Karpas-422 (cell line): ENCODE measurements around the gene AOC3. TPM values are rescaled to one million over a fixed set of nuclear protein-coding genes. Genes with fewer than 3 reads are reported as not detected.

Experiments
- DNase-seq: peaks from one replicate; pipeline ENCODE4 v3.0.0-alpha.2; 2015
- H2AFZ ChIP-seq: fragments of 200-600 bp; sonication (generic); 2 replicates; pipeline ENCODE4 v1.6.1; 2014; ENCODE audit warnings: antibody characterized with exemption, low read length, mixed read lengths
- H3K27ac ChIP-seq: fragments of 200-600 bp; sonication (generic); 2 replicates; pipeline ENCODE4 v1.5.1; 2014; ENCODE audit warnings: mild to moderate bottlenecking, low read length, moderate library complexity
- H3K27me3 ChIP-seq: fragments of 200-600 bp; sonication (generic); 2 replicates; pipeline ENCODE4 v1.6.1; 2014; ENCODE audit warnings: low read length, mixed read lengths
- H3K36me3 ChIP-seq: fragments of 200-600 bp; sonication (generic); 2 replicates; pipeline ENCODE4 v1.6.1; 2014; ENCODE audit warnings: low read length, mixed read lengths; ENCODE audit not compliant: insufficient read depth
- H3K4me1 ChIP-seq: fragments of 200-600 bp; sonication (generic); 2 replicates; pipeline ENCODE4 v1.6.1; 2014; ENCODE audit warnings: mild to moderate bottlenecking, low read length, mixed read lengths
- H3K4me2 ChIP-seq: fragments of 200-600 bp; sonication (generic); 2 replicates; pipeline ENCODE4 v1.6.1; 2014; ENCODE audit warnings: low read length, low read depth, mild to moderate bottlenecking; ENCODE audit not compliant: poor library complexity, severe bottlenecking
- H3K4me3 ChIP-seq: fragments of 200-600 bp; sonication (generic); 2 replicates; pipeline ENCODE4 v1.5.1; 2014; ENCODE audit warnings: mild to moderate bottlenecking, antibody characterized with exemption, low read length, mixed read lengths
- H3K79me2 ChIP-seq: fragments of 200-600 bp; sonication (generic); 2 replicates; pipeline ENCODE4 v1.6.1; 2014; ENCODE audit warnings: mild to moderate bottlenecking, low read length, mixed read lengths
- H3K9ac ChIP-seq: fragments of 200-600 bp; sonication (generic); 2 replicates; pipeline ENCODE4 v1.6.0; 2014; ENCODE audit warnings: low read length
- H3K9me2 ChIP-seq: fragments of 200-600 bp; sonication (generic), shearing (Covaris generic); replicated peaks from 2 replicates; pipeline ENCODE4 v1.6.0; 2014; ENCODE audit warnings: mild to moderate bottlenecking, low read length, moderate library complexity; ENCODE audit not compliant: insufficient read depth
- H3K9me3 ChIP-seq: fragments of 300-700, 200-600 bp; sonication (generic); 2 replicates; pipeline ENCODE4 v1.6.1; 2014; ENCODE audit warnings: low read length, mixed read lengths
- H4K20me1 ChIP-seq: fragments of 200-600 bp; sonication (generic); 2 replicates; pipeline ENCODE4 v1.6.1; 2014; ENCODE audit warnings: mild to moderate bottlenecking, antibody characterized with exemption, low read length, low read depth; ENCODE audit not compliant: insufficient read depth
- total RNA-seq: library from RNA; depleted of rRNA; stranded (reverse); fragments of >200 nt; shearing (Covaris generic); gene quantifications from 2 replicates; pipeline ENCODE4 v1.2.3, GENCODE V29; 2014; ENCODE audit warnings: low replicate concordance

The AOC3 gene
- total RNA-seq, 1 experiment from 2014 or later, result 0.19 TPM

DNA sequence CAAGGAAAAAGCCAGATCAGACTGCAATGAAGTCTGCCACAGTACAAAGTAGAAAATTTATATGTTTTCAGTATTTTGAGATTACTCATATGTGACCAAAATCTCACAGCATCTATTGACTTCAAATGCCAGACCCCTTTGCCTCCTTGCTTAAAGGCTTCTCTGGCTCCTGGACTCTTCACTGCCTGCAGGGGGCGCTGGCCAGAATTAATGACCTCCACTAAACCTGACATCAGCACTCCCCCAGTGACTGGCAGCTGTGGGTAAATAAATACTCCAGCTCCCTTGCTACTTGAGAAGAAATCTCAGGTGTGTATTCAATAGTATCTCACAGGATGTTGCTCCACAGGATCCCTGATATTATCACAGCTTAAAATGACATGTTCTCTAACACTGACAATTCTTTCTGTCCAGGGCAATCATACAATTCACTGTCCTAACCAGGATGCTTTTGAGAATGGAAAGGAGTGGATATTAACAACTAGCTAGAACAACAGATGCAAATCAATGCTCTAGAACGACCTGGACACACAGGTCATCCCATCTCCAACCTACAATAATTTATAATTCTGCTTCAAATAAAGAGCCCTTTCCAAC, 31.0 kb upstream of the AOC3 start:
- DNase-seq, result peak; percentile 91
- peaks cover 19% of the 10 kb centered on the region for H3K4me1 ChIP-seq

DNA sequence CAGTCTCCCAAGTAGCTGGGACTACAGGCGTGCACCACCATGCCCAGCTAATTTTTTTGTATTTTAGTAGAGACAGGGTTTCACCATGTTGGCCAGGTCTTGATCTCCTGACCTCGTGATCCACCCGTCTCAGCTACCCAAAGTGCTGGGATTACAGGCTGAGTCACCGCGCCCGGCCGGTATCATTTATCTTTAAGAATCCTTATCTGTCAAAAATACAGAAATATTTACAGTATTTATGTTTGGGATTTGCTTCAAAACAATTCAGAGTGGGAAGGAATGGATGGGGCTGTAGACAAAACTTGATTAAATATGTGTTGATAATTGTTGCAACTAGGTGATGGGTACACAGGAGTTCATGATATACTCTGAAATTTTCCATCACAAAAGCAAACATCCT, 29.8 kb upstream of the AOC3 start:
- Histone ChIP-seq H3K9me2 (no peaks in the 10 kb centered on the region), H3K36me3 (peaks cover 36% of the 10 kb centered on the region), H3K79me2 (peaks cover 25% of the 10 kb centered on the region), H3K9ac (no peak overlapping the region), H3K9me3 (no peaks in the 10 kb centered on the region), H3K4me2 (no peak overlapping the region), H3K4me1 (peaks cover 19% of the 10 kb centered on the region), H3K4me3 (no peak overlapping the region), H2AFZ (no peak overlapping the region), H3K27ac (no peak overlapping the region), H3K27me3 (no peaks in the 10 kb centered on the region), H4K20me1 (0 out of 2 replicates have a peak, but pooled peaks cover 3% of the 10 kb centered on the region)
- DNase-seq, result no peak

More for the DNA sequence above, 31.0 kb upstream of the AOC3 start:
- H3K9ac ChIP-seq, result no peak overlapping the region
- H3K4me2 ChIP-seq, result no peak overlapping the region
- no peak overlapping the region for H3K27ac ChIP-seq
- H3K4me3 ChIP-seq, result no peak overlapping the region
- no peak overlapping the region for H2AFZ ChIP-seq
- H3K79me2 ChIP-seq, result peaks cover 25% of the 10 kb centered on the region
- H4K20me1 ChIP-seq, result 0 out of 2 replicates have a peak, but pooled peaks cover 3% of the 10 kb centered on the region
- H3K9me3 ChIP-seq, result no peaks in the 10 kb centered on the region
- H3K36me3 ChIP-seq, result peaks cover 39% of the 10 kb centered on the region
- no peaks in the 10 kb centered on the region for H3K27me3 ChIP-seq
- H3K9me2 ChIP-seq, result no peaks in the 10 kb centered on the region

DNA sequence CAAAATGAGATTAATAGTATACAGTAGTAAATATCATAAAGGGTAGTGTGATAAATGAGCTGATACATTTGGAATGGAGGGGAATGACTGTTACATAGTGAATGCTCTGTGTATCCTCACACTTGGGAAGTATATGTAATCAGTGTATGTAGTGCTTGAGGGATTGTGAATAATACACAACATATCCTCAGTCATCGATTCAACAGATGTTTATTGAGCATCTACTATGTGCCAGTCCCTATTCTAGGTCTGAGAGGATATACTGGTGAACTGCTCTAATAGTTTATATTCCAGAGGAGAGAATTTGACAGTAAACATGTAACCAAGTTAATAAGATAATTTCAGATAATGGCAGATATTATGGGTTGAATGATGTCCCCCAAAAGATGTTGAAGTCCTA, 23.5 kb upstream of the AOC3 start:
- Histone ChIP-seq H3K4me1 (peaks cover 24% of the 10 kb centered on the region), H3K27me3 (no peaks in the 10 kb centered on the region), H3K79me2 (peaks cover 20% of the 10 kb centered on the region), H3K4me2 (no peak overlapping the region), H3K27ac (no peak overlapping the region), H3K9me3 (no peaks in the 10 kb centered on the region), H3K9ac (no peak overlapping the region), H3K36me3 (no peaks in the 10 kb centered on the region), H3K9me2 (no peaks in the 10 kb centered on the region), H2AFZ (no peak overlapping the region), H3K4me3 (no peak overlapping the region), H4K20me1 (no peaks in the 10 kb centered on the region)
- DNase-seq, result no peak

DNA sequence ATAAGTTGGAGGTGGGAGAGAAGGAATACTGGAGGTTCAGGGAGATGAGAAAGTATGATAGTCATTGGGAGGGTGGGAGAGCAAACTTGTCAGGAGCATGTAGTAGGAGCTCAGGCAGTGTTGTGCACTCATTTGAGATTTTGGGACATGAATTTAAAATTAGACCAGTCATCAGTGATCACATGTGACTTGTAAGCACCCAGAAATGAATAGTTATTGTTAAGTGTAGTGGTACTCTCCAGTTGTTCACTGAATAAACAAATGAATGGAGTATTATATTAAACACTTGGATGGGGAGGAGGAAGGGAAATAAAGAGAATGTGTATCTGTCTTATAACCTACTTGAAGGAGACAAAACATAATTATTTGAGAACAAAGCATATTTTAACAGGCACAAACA, 20.0 kb upstream of the AOC3 start:
- Histone ChIP-seq H4K20me1 (peaks cover 8% of the 10 kb centered on the region; the same call in 1 of the 2 replicates), H3K27ac (no peak overlapping the region), H3K79me2 (peaks cover 34% of the 10 kb centered on the region), H3K4me2 (no peak overlapping the region), H3K27me3 (no peaks in the 10 kb centered on the region), H3K4me3 (no peak overlapping the region), H3K9ac (no peak overlapping the region), H3K4me1 (peaks cover 19% of the 10 kb centered on the region), H2AFZ (no peak overlapping the region), H3K9me2 (no peaks in the 10 kb centered on the region), H3K36me3 (peaks cover 14% of the 10 kb centered on the region), H3K9me3 (no peaks in the 10 kb centered on the region)
- no peak for DNase-seq

DNA sequence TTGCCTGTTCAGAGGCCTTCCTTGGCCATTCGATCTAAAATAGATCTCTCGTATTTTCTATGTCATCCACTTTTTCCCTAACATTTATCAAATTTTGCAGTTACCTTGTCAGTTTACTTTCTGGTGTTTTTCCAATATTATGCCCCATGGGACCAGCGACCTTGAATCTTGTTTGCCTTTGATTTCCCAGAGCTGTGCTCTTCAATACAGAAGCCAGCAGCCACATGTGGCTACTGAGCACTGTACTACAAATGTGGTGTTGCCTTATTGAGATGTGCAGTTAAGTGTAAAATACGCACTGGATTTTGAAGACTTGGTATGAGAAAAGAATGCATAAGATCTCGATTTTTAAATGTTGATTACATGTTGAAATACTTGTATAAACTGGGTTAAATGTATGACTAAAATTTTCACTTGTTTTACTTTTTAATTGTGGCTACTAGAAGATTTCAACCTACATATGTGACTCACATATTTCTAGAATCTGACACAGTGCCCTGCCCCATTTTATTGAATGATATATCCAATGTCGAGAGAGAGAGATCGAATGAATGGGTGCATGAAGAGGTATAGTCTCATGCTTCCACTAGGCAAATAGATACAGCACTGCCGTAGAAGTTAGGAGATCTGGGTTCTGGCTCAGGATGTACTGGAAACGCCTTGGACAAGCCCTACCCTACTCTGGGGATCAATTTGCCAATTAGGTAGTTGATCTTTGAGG, 18.6 kb upstream of the AOC3 start:
- Histone ChIP-seq H3K4me1 (peaks cover 19% of the 10 kb centered on the region), H3K36me3 (peaks cover 21% of the 10 kb centered on the region), H3K9me2 (no peaks in the 10 kb centered on the region), H3K4me3 (peak overlapping the region; percentile 95), H3K79me2 (peaks cover 40% of the 10 kb centered on the region), H3K9ac (peak overlapping the region; percentile 98), H3K4me2 (peak overlapping the region; percentile 92), H3K27ac (no peak overlapping the region; the same call in 1 of the 2 replicates), H2AFZ (peak overlapping the region; percentile 38), H4K20me1 (peaks cover 10% of the 10 kb centered on the region; the same call in 1 of the 2 replicates), H3K9me3 (no peaks in the 10 kb centered on the region), H3K27me3 (no peaks in the 10 kb centered on the region)
- no peak for DNase-seq

DNA sequence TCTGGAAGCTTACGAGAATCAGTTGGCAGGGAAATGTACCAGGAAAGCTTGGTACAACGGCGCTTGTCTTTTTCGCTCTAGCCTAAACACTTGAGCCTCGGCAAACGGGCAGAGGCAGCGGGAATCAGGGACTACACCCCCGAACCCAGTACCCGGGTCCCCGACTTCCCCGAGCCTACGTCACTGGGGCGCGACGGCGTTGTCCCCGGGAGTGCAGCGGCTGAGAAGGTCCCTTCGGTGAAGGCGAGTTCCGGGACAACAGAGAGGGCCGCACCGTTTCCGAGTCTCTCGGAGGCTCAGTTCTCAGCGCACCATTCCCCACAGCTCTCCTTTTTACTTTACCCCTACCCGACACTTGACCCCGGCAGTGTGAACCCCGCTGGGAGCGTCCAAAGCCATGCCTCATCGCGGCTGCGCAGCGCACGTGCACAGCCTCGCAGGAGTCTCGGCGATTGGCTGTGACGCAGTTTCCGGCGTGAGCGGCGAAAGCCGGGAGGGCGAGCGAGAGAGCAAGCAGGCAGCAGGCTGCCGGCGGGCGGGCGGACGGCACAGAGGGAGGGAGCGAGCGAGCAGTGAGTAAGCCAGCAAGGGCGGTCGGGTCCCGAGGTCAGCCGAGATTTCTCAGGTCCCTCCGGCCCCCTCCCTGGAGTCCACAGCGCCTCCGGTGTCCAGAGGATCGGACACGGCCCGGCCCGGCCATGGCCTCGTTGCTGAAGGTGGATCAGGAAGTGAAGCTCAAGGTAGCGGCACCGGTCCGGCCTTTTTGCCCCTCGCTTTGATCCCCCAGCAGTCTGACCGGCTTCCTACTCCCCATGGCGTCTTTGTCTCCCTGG, 17.8 kb upstream of the AOC3 start, which contains the start of gene PSME3:
TSS of gene PSME3 (plus strand) at position 464 of the 833 bp plus-strand sequence. CDS start at position 699, 235 bp downstream.
- Histone ChIP-seq H3K27me3 (no peaks in the 10 kb centered on the region), H3K4me2 (peak within 1 kb of the TSS; percentile 92), H3K4me3 (peak within 1 kb of the TSS; percentile 95), H3K79me2 (peaks cover 40% of the 10 kb centered on the region), H3K9me2 (no peaks in the 10 kb centered on the region), H3K4me1 (peaks cover 19% of the 10 kb centered on the region), H3K27ac (peak within 1 kb of the TSS; percentile 66), H3K9me3 (no peaks in the 10 kb centered on the region), H2AFZ (peak within 1 kb of the TSS; percentile 38), H3K9ac (peak within 1 kb of the TSS; percentile 98), H4K20me1 (peaks cover 18% of the 10 kb centered on the region; the same call in 1 of the 2 replicates), H3K36me3 (peaks cover 28% of the 10 kb centered on the region)
- DNase-seq, result peak; percentile 96

DNA sequence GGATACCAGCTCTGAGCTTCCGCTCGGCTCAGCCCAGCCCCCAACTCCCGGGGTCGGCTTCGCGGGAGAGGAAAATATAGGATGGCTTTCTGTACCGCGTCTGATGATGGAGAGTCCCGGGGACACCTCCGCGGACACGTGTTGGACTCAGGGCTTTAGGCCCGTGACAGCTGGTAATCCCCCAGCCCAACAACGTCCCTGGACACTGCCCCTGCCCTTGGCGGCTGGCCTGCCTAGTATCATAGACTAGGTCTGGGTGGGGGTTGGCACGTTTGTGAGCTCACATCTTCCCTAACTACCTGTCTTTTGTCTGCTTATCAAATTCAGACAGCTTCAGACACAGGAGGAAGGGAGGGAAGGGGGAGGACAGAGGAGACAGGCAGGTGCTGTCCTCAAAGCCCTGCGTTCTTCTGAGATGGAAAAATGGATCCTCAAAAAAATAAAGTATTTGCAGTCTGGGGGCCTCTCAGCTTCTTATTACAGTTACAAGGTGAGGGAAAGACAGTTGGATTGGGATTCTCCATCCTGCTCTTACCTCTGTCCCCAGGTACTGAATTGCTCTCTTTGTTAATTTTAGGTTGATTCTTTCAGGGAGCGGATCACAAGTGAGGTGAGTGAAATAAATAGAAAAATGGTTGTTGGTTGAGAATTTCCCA, 17.1 kb upstream of the AOC3 start:
- no peaks in the 10 kb centered on the region for H3K27me3 ChIP-seq

More for the DNA sequence above, 17.1 kb upstream of the AOC3 start:
- Histone ChIP-seq H3K9me2 (no peaks in the 10 kb centered on the region), H2AFZ (peak overlapping the region; percentile 38; the same call in 1 of the 2 replicates), H4K20me1 (peaks cover 18% of the 10 kb centered on the region; the same call in 1 of the 2 replicates), H3K4me1 (peaks cover 19% of the 10 kb centered on the region), H3K9me3 (no peaks in the 10 kb centered on the region), H3K79me2 (peaks cover 40% of the 10 kb centered on the region), H3K4me2 (peak overlapping the region; percentile 92), H3K27ac (peak overlapping the region; percentile 66), H3K36me3 (peaks cover 34% of the 10 kb centered on the region), H3K9ac (peak overlapping the region; percentile 98), H3K4me3 (peak overlapping the region; percentile 95)
- DNase-seq, result no peak
